ENCODE data around the gene FARS2. TPM values are rescaled to one million over a fixed set of nuclear protein-coding genes. Genes with fewer than 3 reads are reported as not detected.
A peak's percentile ranks its signal among the peaks of the same experiment; 100 is the strongest.

FARS2 gene
- total RNA-seq, 4 donors from 2014 or later: 8.3 to 18.5 (median 13.0) TPM

- no peaks in the 10 kb centered on the region for H3K36me3 ChIP-seq
- no peak for DNase-seq
- peaks cover 0 to 7% (median 5%) of the 10 kb centered on the region in 3 donors for H3K9me3 ChIP-seq
- 79 to 80% methylated on average over 2 of the region's 2 CpGs for WGBS, 2 donors
- intact Hi-C loops (cut with DNase I): no loop called here
- TF ChIP-seq POLR2A (IDR thresholded peaks at IDR 0.05): no peak
- no peak for TF ChIP-seq CTCF (IDR thresholded peaks at IDR 0.05)
- H3K4me1 ChIP-seq: no peaks in the 10 kb centered on the region
- H3K27ac ChIP-seq: no peak overlapping the region
- no peaks in the 10 kb centered on the region for H3K27me3 ChIP-seq
- no peak overlapping the region for H3K4me3 ChIP-seq
Observed at GRCh38 chr6:5399391-5399790, 138.1 kb downstream of the FARS2 start.

DNA sequence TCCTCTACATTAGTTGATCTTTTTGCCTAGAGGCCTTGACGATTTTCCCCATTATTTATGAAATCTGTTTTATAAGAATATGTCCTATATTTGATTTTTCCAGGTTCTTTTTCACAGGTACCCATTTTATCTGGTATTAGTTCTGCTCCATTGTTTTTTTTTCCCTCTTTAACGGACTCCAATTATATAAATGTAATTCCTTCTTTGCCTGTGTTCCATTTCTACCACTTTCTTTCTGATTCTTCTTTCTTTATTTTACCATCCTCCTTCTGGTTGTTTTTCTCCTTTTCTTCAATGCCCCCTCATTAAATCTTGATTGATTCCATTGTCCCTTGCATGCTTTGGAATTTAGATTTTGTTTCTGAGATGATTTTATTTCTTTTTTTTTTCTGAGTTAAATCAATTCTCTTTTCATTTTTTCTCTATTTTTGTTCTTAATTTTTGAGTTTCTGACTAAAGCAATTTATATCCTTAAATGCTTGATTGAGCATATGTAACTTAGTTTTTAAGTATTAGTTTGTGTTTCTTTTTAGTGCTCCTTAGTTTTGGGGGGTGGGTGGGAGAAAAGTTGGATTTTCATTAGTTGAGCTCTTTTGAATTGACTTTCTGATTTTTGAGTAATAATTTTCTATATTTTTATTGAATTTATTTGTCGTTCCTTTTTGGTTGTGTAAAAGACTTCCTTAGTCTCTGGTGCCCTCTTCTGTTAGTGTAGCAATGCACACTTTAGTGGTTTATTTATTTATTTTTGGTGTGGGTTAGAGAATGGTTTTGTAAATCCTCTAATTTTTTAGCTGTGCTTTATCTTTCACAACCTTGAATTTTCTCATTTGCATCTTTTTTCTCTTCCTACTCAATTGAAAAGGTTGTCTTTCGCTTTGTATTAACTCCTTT lies 140.8 kb downstream of the FARS2 start:
- TF ChIP-seq POLR2A (IDR thresholded peaks at IDR 0.05): no peak
- peak in 5 of 6 experiments; percentile 15 to 55 (median 30) for TF ChIP-seq CTCF (IDR thresholded peaks at IDR 0.05)
- no peaks in the 10 kb centered on the region for H3K4me1 ChIP-seq
- no peak for DNase-seq
- WGBS, 2 donors: 79 to 84% methylated on average over 4 of the region's 4 CpGs
- H3K36me3 ChIP-seq: no peaks in the 10 kb centered on the region
- no peak overlapping the region for H3K4me3 ChIP-seq
- no peak overlapping the region for H3K27ac ChIP-seq
- no peaks in the 10 kb centered on the region for H3K27me3 ChIP-seq
- intact Hi-C loops (cut with DNase I): no loop called here
- peaks cover 0 to 7% (median 5%) of the 10 kb centered on the region in 3 donors for H3K9me3 ChIP-seq

DNA sequence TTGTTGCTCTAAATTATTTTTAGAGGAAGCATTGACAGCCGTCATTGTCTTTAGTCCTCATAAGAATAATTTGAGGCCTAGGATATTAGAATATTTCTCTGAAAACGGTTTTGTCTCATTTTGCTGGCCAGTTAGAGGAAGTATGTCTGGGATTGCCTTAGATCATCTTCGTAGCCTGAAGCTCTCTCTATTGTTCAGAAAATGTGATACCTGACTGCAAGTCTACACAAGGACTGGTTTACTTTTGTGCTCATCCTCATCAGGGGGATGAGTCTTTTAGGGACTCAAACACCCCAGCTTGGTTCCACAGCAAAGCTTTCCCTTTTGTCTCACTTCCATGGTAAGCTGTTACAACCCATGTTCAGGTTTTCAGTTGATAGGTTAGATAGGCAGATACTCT lies 141.8 kb downstream of the FARS2 start:
- no peak for DNase-seq
- WGBS, 2 donors: 45 to 66% methylated on average over 3 of the region's 3 CpGs
- intact Hi-C loops (cut with DNase I): no loop called here
- H3K4me3 ChIP-seq: no peak overlapping the region
- no peak overlapping the region for H3K27ac ChIP-seq
- no peaks in the 10 kb centered on the region for H3K36me3 ChIP-seq
- no peaks in the 10 kb centered on the region for H3K27me3 ChIP-seq
- no peaks in the 10 kb centered on the region for H3K4me1 ChIP-seq
- peaks cover 0 to 7% (median 5%) of the 10 kb centered on the region in 3 donors for H3K9me3 ChIP-seq
- TF ChIP-seq CTCF (IDR thresholded peaks at IDR 0.05): no peak
- TF ChIP-seq POLR2A (IDR thresholded peaks at IDR 0.05): no peak

DNA sequence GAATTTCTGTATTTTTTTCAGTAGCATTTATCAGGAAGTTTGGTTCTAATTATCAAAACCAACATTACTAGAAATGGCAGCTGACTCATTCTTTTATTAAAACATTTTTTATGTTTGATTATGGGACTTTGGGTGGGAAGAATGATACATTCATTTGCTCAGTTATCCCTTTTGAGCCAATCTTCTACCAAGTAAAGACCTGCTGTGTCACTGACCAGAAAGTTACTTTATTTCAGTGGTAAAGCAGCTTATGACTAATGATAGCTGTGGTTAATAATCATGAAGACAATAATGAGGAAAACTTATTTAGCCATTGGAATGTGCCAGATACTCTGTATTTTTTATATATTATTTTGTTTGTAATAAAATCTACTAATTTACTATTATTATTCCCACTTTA lies 142.3 kb downstream of the FARS2 start:
- intact Hi-C loops (cut with DNase I): no loop called here
- TF ChIP-seq CTCF (IDR thresholded peaks at IDR 0.05): no peak
- TF ChIP-seq POLR2A (IDR thresholded peaks at IDR 0.05): no peak

GRCh38 chr6:5405976-5406375 lies 144.7 kb downstream of the FARS2 start:
- Histone ChIP-seq H3K9me3 (peaks cover 0 to 7% (median 5%) of the 10 kb centered on the region in 3 donors), H3K4me3 (no peak overlapping the region), H3K27ac (no peak overlapping the region), H3K4me1 (no peaks in the 10 kb centered on the region), H3K36me3 (no peaks in the 10 kb centered on the region), H3K27me3 (no peaks in the 10 kb centered on the region)
- 90 to 92% methylated on average over 4 of the region's 4 CpGs for WGBS, 2 donors
- intact Hi-C loops (cut with DNase I): no loop called here
- no peak for DNase-seq
- TF ChIP-seq POLR2A (IDR thresholded peaks at IDR 0.05) (no peak), CTCF (IDR thresholded peaks at IDR 0.05) (no peak)

More for the DNA sequence above, 142.3 kb downstream of the FARS2 start:
- no peaks in the 10 kb centered on the region for H3K4me1 ChIP-seq
- no peaks in the 10 kb centered on the region for H3K36me3 ChIP-seq
- no peak overlapping the region for H3K27ac ChIP-seq
- DNase-seq: no peak
- H3K4me3 ChIP-seq: no peak overlapping the region
- H3K27me3 ChIP-seq: no peaks in the 10 kb centered on the region
- H3K9me3 ChIP-seq: peaks cover 0 to 7% (median 5%) of the 10 kb centered on the region in 3 donors

Data from esophagus squamous epithelium (tissue), 5 donors.